NOMO-1 treated with dmso at 0.1 percent for 144 hours (cell line): ENCODE data around the gene NOL6.
"Not testable (repeated sequence)": the region's sequence is repeated elsewhere in the genome, so short reads cannot be mapped to it uniquely, and the experiment has no call there.

Experiments used
- DNase-seq: peaks from one replicate; lab custom pipeline; 2025; ENCODE audit not compliant: unreplicated experiment; lab: John Stamatoyannopoulos, UW

Gene NOL6

GRCh38 chr9:33473643-33474352, at the start of gene NOL6:
Gene NOL6 (minus strand): TSS chr9:33473924. CDS start chr9:33473842, 82 bp downstream.
- DNase-seq: peak; percentile 100

GRCh38 chr9:33521861-33522260, 48.1 kb upstream of the NOL6 start:
- not testable (repeated sequence) for DNase-seq

- DNase-seq: not testable (repeated sequence)
Measured at GRCh38 chr9:33517934-33518577, 44.3 kb upstream of the NOL6 start.

GRCh38 chr9:33517373-33517772, 43.6 kb upstream of the NOL6 start:
- no peak for DNase-seq

- not testable (repeated sequence) for DNase-seq
Measured at GRCh38 chr9:33516397-33516796, 42.7 kb upstream of the NOL6 start.

GRCh38 chr9:33515342-33515995, 41.7 kb upstream of the NOL6 start:
- not testable (repeated sequence) for DNase-seq

GRCh38 chr9:33512535-33512934, 38.8 kb upstream of the NOL6 start:
- not testable (repeated sequence) for DNase-seq

- not testable (repeated sequence) for DNase-seq
Measured at GRCh38 chr9:33511184-33511517, 37.4 kb upstream of the NOL6 start.

GRCh38 chr9:33510262-33511183, 36.8 kb upstream of the NOL6 start:
- DNase-seq: peak; percentile 62

GRCh38 chr9:33506626-33507370, 33.1 kb upstream of the NOL6 start:
- DNase-seq: no peak

- no peak for DNase-seq
Measured at GRCh38 chr9:33498387-33498786, 24.7 kb upstream of the NOL6 start.

- DNase-seq: not testable (repeated sequence)
Measured at GRCh38 chr9:33493819-33494218, 20.1 kb upstream of the NOL6 start.

GRCh38 chr9:33489066-33489465, 15.3 kb upstream of the NOL6 start:
- DNase-seq: no peak

- DNase-seq: not testable (repeated sequence)
Measured at GRCh38 chr9:33485312-33485711, 11.6 kb upstream of the NOL6 start.

- no peak for DNase-seq
Measured at GRCh38 chr9:33480976-33481375, 7.3 kb upstream of the NOL6 start.

GRCh38 chr9:33480106-33480505, 6.4 kb upstream of the NOL6 start:
- no peak for DNase-seq

GRCh38 chr9:33476503-33476902, 2.8 kb upstream of the NOL6 start:
- no peak for DNase-seq

- no peak for DNase-seq
Measured at GRCh38 chr9:33475357-33475756, 1.6 kb upstream of the NOL6 start.

GRCh38 chr9:33472881-33473615, 676 bp downstream of the NOL6 start:
- DNase-seq: no peak
